ENCODE measurements around the gene FRA10AC1.

The FRA10AC1 gene, protein sequence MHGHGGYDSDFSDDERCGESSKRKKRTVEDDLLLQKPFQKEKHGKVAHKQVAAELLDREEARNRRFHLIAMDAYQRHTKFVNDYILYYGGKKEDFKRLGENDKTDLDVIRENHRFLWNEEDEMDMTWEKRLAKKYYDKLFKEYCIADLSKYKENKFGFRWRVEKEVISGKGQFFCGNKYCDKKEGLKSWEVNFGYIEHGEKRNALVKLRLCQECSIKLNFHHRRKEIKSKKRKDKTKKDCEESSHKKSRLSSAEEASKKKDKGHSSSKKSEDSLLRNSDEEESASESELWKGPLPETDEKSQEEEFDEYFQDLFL
- 10.3 to 21.5 reads per million in 2 donors for total RNA-seq

DNA sequence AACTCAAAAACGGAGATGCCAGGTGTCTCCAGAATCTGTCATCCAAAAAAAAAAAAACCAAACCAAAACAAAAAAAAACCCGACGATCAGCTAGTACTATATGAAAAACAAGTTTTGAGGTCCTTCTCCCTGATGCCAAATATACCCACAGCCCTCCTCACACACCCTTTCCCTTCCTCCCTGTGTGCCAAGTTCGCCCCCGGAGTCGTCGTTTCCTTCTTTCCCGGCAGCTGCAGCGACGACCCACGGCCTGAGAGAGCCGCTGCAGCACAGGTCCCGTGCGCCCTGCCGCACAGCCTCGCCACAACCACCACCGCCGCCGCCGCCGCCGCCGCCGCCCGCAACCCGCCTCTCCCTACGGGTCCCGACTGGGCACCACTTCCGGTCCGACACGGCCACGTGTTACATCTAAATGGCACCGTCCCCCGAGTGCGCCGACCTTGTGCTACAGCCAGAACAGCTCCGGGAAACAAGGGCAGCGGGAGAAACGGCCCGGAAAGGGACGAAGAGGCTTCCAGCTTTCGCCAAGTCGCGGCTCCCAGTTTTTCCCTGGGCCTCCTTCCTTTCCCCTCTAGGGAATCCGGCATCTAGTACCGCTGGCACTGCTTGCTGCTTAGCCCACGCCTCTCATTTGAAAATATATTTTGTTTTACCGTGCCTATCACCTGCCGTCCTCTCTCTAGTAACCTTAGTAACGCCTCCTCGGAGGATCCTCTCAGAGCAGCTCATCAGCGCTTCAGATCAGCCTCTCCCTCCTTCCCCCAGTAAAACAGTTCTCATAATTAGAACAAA lies at the start of gene FRA10AC1:
Gene FRA10AC1 (minus strand): TSS at position 383 of the 792 bp plus-strand sequence. CDS start 2,486 bp downstream, outside the sequence.
- DNase-seq: peak; percentile 66 to 95 (median 79)

GRCh38 chr10:93751832-93752231 lies 49.4 kb upstream of the FRA10AC1 start:
- DNase-seq: peak in 1 of 5 experiments; percentile 2

DNA sequence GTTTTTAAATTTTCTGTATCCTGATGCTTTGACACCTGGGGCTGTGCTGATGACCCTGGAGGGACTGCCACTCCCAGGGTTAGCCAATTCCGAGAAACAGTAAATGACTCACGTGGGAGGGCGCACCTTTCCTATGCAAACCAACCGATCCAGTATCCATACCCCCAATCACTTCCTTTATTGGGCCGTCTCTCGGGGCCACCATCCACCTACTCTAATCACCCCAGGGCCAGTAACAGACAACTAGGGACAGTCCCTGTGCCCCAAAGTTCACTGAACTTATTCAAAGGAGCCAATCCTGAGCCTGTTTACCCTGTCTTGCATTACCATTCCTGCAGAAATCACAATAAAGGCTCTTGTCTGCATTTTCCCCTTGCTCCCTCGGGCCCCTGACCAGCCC lies 48.7 kb upstream of the FRA10AC1 start:
- no peak for DNase-seq

GRCh38 chr10:93749218-93749799 lies 46.9 kb upstream of the FRA10AC1 start:
- DNase-seq: no peak

DNA sequence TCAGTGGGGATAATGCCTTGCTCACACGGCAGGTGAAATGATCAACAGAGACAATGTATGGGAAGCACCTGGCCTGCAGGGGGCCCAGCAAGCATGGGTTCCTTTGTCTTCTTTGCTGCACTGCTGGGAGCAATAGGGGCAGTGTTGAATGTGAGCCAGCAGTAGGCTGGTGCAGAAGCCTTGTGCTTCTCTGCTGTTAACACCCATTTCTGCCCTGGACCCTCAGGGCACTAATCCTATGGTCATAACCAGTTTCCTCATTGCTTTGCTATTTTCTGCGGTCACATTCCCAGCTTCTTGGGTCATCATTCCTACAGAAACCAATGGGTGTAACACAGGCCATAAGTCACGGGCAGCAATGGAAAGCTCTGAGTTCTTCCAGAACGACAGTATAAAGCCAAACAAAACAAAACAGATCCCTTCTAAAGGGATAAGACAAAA lies 44.5 kb upstream of the FRA10AC1 start:
- DNase-seq: peak in 1 of 5 experiments; percentile 10

DNA sequence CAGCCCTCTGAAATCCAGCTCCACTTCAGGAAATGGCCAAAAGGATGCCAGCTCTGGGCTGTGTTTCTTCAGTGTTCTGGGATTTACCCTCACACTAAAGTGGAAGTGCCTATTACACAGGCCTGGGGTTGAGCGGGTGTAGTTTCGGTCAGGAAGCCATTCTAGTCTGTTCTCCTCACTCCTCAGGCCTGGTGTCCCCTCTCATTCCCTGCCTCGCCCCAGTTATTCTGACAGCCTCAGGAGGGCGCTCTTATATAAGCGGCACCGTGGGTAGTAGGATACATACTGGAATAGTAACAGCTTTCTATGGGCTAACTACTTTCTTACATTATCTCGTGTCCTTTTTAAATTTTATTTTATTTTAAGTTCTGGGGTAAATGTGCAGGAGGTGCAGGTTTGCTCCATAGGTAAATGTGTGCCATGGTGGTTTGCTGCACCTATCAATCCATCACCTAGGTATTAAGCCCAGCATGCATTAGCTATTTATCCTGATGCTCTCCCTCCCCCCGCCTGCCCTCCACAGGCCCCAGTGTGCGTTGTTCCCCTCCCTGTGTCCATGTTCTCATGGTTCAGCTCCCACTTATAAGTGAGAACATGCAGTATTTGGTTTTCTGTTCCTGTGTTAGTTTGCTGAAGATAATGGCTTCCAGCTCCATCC lies 43.1 kb upstream of the FRA10AC1 start:
- no peak for DNase-seq

- DNase-seq: no peak
These were observed 40.4 kb upstream of the FRA10AC1 start for GRCh38 chr10:93742633-93743349.

DNA sequence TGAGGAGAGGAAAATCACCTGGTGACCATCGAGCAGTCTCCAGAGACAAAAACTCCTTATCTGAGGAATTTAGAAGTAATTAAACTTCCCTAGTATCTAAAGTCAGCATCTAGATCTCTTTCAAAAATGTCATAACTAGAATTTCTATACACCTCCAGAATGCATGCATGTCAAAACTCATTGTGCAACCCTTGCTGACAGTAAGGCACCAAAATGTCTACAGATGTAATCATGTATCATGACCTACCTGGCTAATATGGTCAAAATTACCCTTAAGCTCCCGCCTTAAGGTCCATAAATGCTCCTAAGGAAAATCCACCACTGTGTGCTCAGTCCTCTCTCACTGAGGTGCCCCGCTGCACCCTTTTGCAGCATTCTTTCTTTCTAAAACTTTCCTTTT lies 39.0 kb upstream of the FRA10AC1 start:
- no peak for DNase-seq

- no peak for DNase-seq
These were observed 23.6 kb upstream of the FRA10AC1 start for GRCh38 chr10:93726024-93726423.

- DNase-seq: no peak
These were observed 20.8 kb upstream of the FRA10AC1 start for GRCh38 chr10:93723153-93723552.

DNA sequence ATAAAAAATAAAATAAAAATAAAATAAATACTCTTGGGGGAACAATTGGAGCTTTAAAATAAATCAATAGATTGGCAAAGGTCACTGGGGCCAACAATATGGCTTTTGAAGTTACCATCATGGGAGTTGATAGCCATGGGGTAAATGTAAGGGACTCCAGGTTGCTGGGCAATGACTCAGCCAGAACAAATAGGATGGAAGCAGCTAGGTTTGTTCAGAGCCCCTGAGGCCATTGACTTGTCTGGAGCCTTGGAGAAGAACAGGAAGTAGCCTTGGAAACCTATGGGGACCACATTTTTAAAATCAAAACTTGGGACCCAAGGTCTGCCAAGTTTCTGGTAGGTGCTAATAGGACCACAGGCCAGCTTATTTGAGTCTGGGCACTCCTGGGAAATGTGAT lies 20.2 kb upstream of the FRA10AC1 start:
- DNase-seq: no peak

GRCh38 chr10:93719901-93720300 lies 17.5 kb upstream of the FRA10AC1 start:
- no peak for DNase-seq

DNA sequence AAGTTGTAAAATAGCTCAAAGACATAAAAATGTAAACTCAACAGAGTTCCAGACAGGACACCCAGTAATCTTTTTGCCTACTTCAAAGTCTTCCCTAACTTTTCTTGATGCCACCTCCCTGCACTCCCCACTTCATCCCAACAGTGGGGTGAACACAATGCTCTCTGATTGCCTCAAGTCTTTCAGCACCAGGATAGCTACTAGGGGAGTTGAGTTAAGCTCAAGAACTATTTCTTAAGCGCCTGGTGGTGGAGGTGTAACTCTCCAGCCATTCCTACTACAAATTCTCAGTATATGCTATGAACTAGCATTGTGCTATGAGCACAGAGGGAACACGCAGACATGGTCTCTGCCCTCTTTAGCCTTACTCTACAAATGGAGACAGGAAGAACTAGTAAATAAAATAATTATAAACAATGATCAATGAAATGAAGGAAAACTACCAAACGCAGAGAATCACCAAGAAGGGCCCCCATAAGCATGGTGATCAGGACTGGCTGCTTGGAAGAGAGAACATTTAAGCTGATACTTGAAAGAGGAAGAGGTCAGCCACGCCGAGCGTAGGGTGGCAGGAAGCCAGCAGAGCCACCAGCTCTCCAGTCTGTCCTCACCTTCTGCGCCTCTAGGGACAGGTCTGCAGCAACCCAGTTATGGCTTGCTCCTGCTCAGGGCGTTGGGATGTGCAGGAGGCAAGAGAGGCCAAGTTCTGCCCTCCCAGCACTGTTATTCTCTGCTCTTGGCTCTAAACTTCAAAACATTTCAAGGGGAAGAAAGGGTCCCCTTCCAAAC lies 16.7 kb upstream of the FRA10AC1 start:
- DNase-seq: no peak

GRCh38 chr10:93716766-93717165 lies 14.4 kb upstream of the FRA10AC1 start:
- DNase-seq: no peak

DNA sequence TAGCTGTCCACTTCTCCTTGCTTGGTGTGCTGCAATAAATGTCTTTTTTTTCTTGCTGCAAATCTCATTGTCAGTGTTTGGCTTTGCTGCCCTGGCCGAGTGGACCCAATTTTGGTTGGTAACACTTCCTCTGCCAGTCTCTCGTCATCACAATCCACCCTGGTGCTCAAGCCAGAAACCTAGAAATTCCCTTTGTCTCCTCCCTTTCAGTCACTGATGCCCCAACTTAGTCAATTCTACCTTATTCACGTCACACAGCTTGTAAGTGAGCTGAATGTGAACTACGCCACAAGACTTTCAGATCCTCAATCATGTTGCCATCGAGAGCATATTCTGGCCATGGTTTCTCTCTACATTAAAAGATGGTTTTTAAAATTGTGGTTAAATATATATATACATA lies 13.0 kb upstream of the FRA10AC1 start:
- no peak for DNase-seq

- no peak for DNase-seq
These were observed 10.2 kb upstream of the FRA10AC1 start for GRCh38 chr10:93712593-93712992.

GRCh38 chr10:93711891-93712290 lies 9.5 kb upstream of the FRA10AC1 start:
- no peak for DNase-seq

- no peak for DNase-seq
These were observed 8.0 kb upstream of the FRA10AC1 start for GRCh38 chr10:93710333-93710909.

DNA sequence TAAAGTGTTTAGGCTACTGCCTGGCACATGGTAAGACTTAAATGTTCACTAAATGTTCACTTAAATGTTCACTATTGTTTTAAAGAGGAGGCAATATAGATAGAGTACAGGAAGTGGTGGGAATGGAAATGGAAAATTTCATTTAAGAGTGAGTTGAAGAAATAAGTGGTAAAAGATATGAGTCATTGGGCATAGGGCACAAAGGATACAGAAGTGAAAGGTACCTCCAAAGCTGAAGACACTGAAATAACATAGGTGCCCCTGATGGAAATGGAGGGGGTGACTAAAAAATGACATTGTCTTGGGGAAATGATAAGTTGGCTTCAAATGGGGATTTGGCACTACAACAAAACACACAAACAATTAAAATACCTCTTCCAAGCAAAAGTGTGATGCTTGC lies 5.2 kb upstream of the FRA10AC1 start:
- DNase-seq: peak in 1 of 5 experiments; percentile 41

GRCh38 chr10:93704451-93704850 lies 2.1 kb upstream of the FRA10AC1 start:
- DNase-seq: no peak

DNA sequence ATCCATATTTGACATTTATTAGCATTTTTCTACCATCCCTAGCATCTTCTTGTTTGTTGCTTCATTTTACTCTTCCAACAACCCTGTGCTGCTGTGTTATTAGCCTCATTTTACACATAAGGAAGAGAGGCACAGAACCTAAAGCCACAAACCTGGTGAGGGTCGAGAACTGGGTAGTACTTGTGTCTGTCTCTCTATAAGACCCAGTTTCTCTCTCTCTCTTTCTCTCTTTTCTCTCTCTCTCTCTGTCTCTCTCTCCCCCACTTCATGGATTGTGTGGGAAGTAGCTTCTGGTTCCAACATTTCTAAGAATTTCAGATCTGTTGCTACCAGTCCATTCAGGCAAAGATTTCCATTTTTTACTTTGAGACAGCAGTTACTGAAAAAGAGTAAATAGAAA lies 1.4 kb upstream of the FRA10AC1 start:
- no peak for DNase-seq
